H1 (cell line): ENCODE measurements around the gene RER1. TPM values are rescaled to one million over a fixed set of nuclear protein-coding genes. Genes with fewer than 3 reads are reported as not detected.

Source experiments
- CTCF ChIA-PET: fragments of 300-600 bp; sonication (Branson Sonifier 250); formaldehyde crosslinking; loops from one replicate; lab custom pipeline; 2021; ENCODE audit not compliant: partially characterized antibody; lab: Charles Lee
- POLR2A ChIA-PET: fragments of 300-600 bp; sonication (Branson Sonifier 250); formaldehyde crosslinking; loops from one replicate; lab custom pipeline; 2021; ENCODE audit warnings: inconsistent platforms; ENCODE audit not compliant: partially characterized antibody; lab: Charles Lee
- DNase-seq, 2 experiments: peaks; one replicate each; pipeline versions ENCODE4 v3.0.0 to v3.0.0-alpha.2; 2010 to 2022; ENCODE audit warnings: low spot score in 2 of 2, low read depth in 1 of 2, mixed read lengths in 1 of 2
- FAIRE-seq: peaks from 2 replicates; lab custom pipeline; 2011; peaks lifted over from hg19 to GRCh38; lab: Jason Lieb, UNC
- H2AFZ ChIP-seq: 2 replicates; pipeline ENCODE4 v1.8.1; 2012; ENCODE audit warnings: low read length, inconsistent platforms
- H2AK5ac ChIP-seq: 2 replicates; pipeline ENCODE4 v1.6.1; 2013; ENCODE audit warnings: low read depth, low read length
- H2BK120ac ChIP-seq: replicated peaks from 2 replicates; pipeline ENCODE3; 2013; ENCODE audit warnings: low read depth, low read length, inconsistent platforms
- H2BK12ac ChIP-seq: 2 replicates; pipeline ENCODE4 v1.6.1; 2013; ENCODE audit warnings: low read depth, low read length
- H2BK15ac ChIP-seq: 2 replicates; pipeline ENCODE4 v1.6.1; 2013; ENCODE audit warnings: low read length
- H2BK20ac ChIP-seq: 2 replicates; pipeline ENCODE4 v1.6.1; 2013; ENCODE audit warnings: low read length
- H2BK5ac ChIP-seq: 2 replicates; pipeline ENCODE4 v1.6.1; 2013; ENCODE audit warnings: low read depth, low read length
- H3K14ac ChIP-seq: 2 replicates; pipeline ENCODE4 v1.6.1; 2013; ENCODE audit warnings: inconsistent platforms; ENCODE audit not compliant: insufficient read length
- H3K18ac ChIP-seq: 2 replicates; pipeline ENCODE4 v1.6.1; 2013; ENCODE audit warnings: low read length; ENCODE audit errors: extremely low read depth
- H3K23ac ChIP-seq: 2 replicates; pipeline ENCODE4 v1.6.1; 2013; ENCODE audit warnings: inconsistent platforms; ENCODE audit not compliant: insufficient read length
- H3K23me2 ChIP-seq: 2 replicates; pipeline ENCODE4 v1.6.1; 2013; ENCODE audit warnings: low read depth, low read length
- H3K27ac ChIP-seq: 2 replicates; pipeline ENCODE4 v1.6.1; 2011; ENCODE audit warnings: low read depth, low read length, inconsistent platforms
- H3K27me3 ChIP-seq, 4 experiments: replicated peaks in 1 of 4; 1 replicate in 1 of 4; 2 replicates in 3 of 4; pipeline versions ENCODE4 v1.6.1 to v1.8.1; 2011 to 2013; ENCODE audit warnings: low read length in 3 of 4, mild to moderate bottlenecking in 3 of 4, inconsistent platforms in 2 of 4, mixed read lengths in 2 of 4, moderate library complexity in 1 of 4; ENCODE audit not compliant: control insufficient read depth in 3 of 4, insufficient read depth in 3 of 4; ENCODE audit errors: extremely low read depth in 1 of 4
- H3K36me3 ChIP-seq, 4 experiments: 2 replicates each; pipeline versions ENCODE4 v1.6.1 to v1.8.1; 2011 to 2013; ENCODE audit warnings: mild to moderate bottlenecking in 4 of 4, low read length in 3 of 4, moderate library complexity in 2 of 4, control low read depth in 1 of 4, inconsistent platforms in 1 of 4; ENCODE audit not compliant: insufficient read depth in 4 of 4, control insufficient read depth in 2 of 4
- H3K4ac ChIP-seq: replicated peaks from 2 replicates; pipeline ENCODE3; 2013; ENCODE audit warnings: low read length, low read depth, mixed read lengths, inconsistent platforms; ENCODE audit not compliant: insufficient read length
- H3K4me1 ChIP-seq, 4 experiments: replicated peaks in 1 of 4; 1 replicate in 1 of 4; 2 replicates in 3 of 4; pipeline versions ENCODE4 v1.6.1 to v1.8.1; 2011 to 2013; ENCODE audit warnings: low read length in 3 of 4, inconsistent platforms in 2 of 4, mixed read lengths in 1 of 4; ENCODE audit not compliant: insufficient read depth in 4 of 4, control insufficient read depth in 3 of 4
- H3K4me2 ChIP-seq, 2 experiments: 2 replicates each; pipeline versions ENCODE4 v1.6.1 to v1.8.1; 2011 to 2013; ENCODE audit warnings: low read depth in 2 of 2, low read length in 2 of 2, control low read depth in 1 of 2, inconsistent platforms in 1 of 2, mild to moderate bottlenecking in 1 of 2; ENCODE audit not compliant: insufficient read depth in 1 of 2
- H3K4me3 ChIP-seq, 4 experiments: fragments of 200-600, 300-600 bp in 1 of 4; sonication (generic), shearing (Covaris generic), sonication (Bioruptor Twin) in 1 of 4; 2 replicates each; pipeline versions ENCODE4 v1.5.1 to v1.8.1; 2011 to 2016; ENCODE audit warnings: low read length in 4 of 4, low read depth in 3 of 4, control low read depth in 2 of 4, inconsistent platforms in 2 of 4, mild to moderate bottlenecking in 2 of 4, mixed read lengths in 1 of 4, moderate library complexity in 1 of 4; ENCODE audit not compliant: insufficient read depth in 2 of 4; ENCODE audit errors: extremely low read depth in 1 of 4
- H3K56ac ChIP-seq: replicated peaks from 2 replicates; pipeline ENCODE3; 2013; ENCODE audit warnings: low read depth, mild to moderate bottlenecking, mixed read lengths, low read length, inconsistent platforms; ENCODE audit not compliant: insufficient read length
- H3K79me1 ChIP-seq: 2 replicates; pipeline ENCODE4 v1.6.1; 2013; ENCODE audit warnings: low read depth, low read length, control low read depth
- H3K79me2 ChIP-seq, 2 experiments: 2 replicates each; pipeline versions ENCODE4 v1.6.1 to v1.8.1; 2012 to 2013; ENCODE audit warnings: low read length in 2 of 2, mild to moderate bottlenecking in 2 of 2, inconsistent platforms in 1 of 2; ENCODE audit not compliant: insufficient read depth in 2 of 2, control insufficient read depth in 1 of 2
- H3K9ac ChIP-seq, 4 experiments: replicated peaks in 1 of 4; 1 replicate in 1 of 4; 2 replicates in 3 of 4; pipeline versions ENCODE4 v1.6.1 to v1.8.1; 2011 to 2013; ENCODE audit warnings: low read depth in 3 of 4, low read length in 3 of 4, control low read depth in 2 of 4, mild to moderate bottlenecking in 2 of 4, moderate library complexity in 2 of 4, inconsistent platforms in 1 of 4; ENCODE audit errors: extremely low read depth in 1 of 4
- H3K9me3 ChIP-seq, 2 experiments: 2 replicates each; pipeline versions ENCODE4 v1.6.1 to v1.8.1; 2012 to 2013; ENCODE audit warnings: mild to moderate bottlenecking in 2 of 2, moderate library complexity in 2 of 2, control low read depth in 1 of 2, inconsistent platforms in 1 of 2, low read depth in 1 of 2, low read length in 1 of 2, mixed read lengths in 1 of 2; ENCODE audit not compliant: insufficient read depth in 2 of 2
- H4K20me1 ChIP-seq, 2 experiments: replicated peaks in 1 of 2; 2 replicates each; pipeline versions ENCODE3 to v1.8.1; 2011 to 2013; ENCODE audit warnings: inconsistent platforms in 2 of 2, low read length in 2 of 2, mild to moderate bottlenecking in 1 of 2; ENCODE audit not compliant: insufficient read depth in 2 of 2, control insufficient read depth in 1 of 2
- H4K5ac ChIP-seq: 2 replicates; pipeline ENCODE4 v1.6.1; 2013; ENCODE audit warnings: low read length, low read depth, mixed read lengths, inconsistent platforms; ENCODE audit not compliant: insufficient read length
- H4K8ac ChIP-seq: 2 replicates; pipeline ENCODE4 v1.8.0; 2013; ENCODE audit warnings: mild to moderate bottlenecking, moderate library complexity, low read length, inconsistent platforms; ENCODE audit not compliant: insufficient read depth; ENCODE audit errors: extremely low read depth
- H4K91ac ChIP-seq: replicated peaks from 2 replicates; pipeline ENCODE3; 2013; ENCODE audit warnings: low read length, mixed read lengths, inconsistent platforms; ENCODE audit not compliant: insufficient read length
- CBX8 ChIP-seq: fragments of 300-800, 300-1000 bp; sonication (generic); IDR thresholded peaks from 2 replicates; pipeline ENCODE4 v1.7.1; 2016; ENCODE audit warnings: low read depth, low read length, borderline replicate concordance
- CEBPB ChIP-seq: IDR thresholded peaks from 2 replicates; pipeline ENCODE4 v1.6.1; 2012; ENCODE audit warnings: low read depth, low read length
- HDAC6 ChIP-seq: IDR thresholded peaks from one replicate; pipeline ENCODE4 v1.7.1; 2012; ENCODE audit warnings: low read depth, mild to moderate bottlenecking, inconsistent platforms, low read length, moderate library complexity
- JUN ChIP-seq: IDR thresholded peaks from 2 replicates; pipeline ENCODE4 v1.6.1; 2011; ENCODE audit warnings: low read depth, mild to moderate bottlenecking, improper control_type of control experiment, low read length
- POU5F1 ChIP-seq: IDR thresholded peaks from 2 replicates; pipeline ENCODE4 v1.6.1; 2011; ENCODE audit warnings: low read depth, mild to moderate bottlenecking, low read length, moderate library complexity
- RAD21 ChIP-seq, 2 experiments: IDR thresholded peaks in 1 of 2; conservative IDR thresholded peaks in 1 of 2; 2 replicates each; pipeline ENCODE4 v1.6.1; 2011; ENCODE audit warnings: low read depth in 2 of 2, low read length in 2 of 2, improper control_type of control experiment in 1 of 2, inconsistent platforms in 1 of 2, mild to moderate bottlenecking in 1 of 2, moderate library complexity in 1 of 2
- RBBP5 ChIP-seq: IDR thresholded peaks from 2 replicates; pipeline ENCODE4 v1.7.1; 2012; ENCODE audit warnings: low read depth, mild to moderate bottlenecking, inconsistent platforms, low read length, moderate library complexity, borderline replicate concordance
- RFX5 ChIP-seq: IDR thresholded peaks from 2 replicates; pipeline ENCODE4 v1.6.1; 2011; ENCODE audit warnings: low read depth, low read length, improper control_type of control experiment, borderline replicate concordance
- SP4 ChIP-seq: IDR thresholded peaks from 2 replicates; pipeline ENCODE4 v1.6.1; 2012; ENCODE audit warnings: low read length, inconsistent platforms
- SRF ChIP-seq: IDR thresholded peaks from 2 replicates; pipeline ENCODE4 v1.6.1; 2011; ENCODE audit warnings: mild to moderate bottlenecking, low read depth, low read length, moderate library complexity
- TCF12 ChIP-seq: IDR thresholded peaks from 2 replicates; pipeline ENCODE4 v1.6.1; 2011; ENCODE audit warnings: low read depth, mild to moderate bottlenecking, low read length
- WGBS, 2 experiments: shearing (Covaris generic) in 1 of 2; methylation state at CpG; one replicate each; pipeline versions ENCODE4 v1.1.6 to v1.1.7; 2013 to 2015; ENCODE audit warnings: low lambda C conversion rate in 2 of 2, mixed read lengths in 2 of 2, inconsistent platforms in 1 of 2, low coverage in 1 of 2, missing lambda C conversion rate in 1 of 2; ENCODE audit not compliant: insufficient replicate concordance in 2 of 2, insufficient coverage in 1 of 2, insufficient read length in 1 of 2; ENCODE audit errors: extremely low coverage in 1 of 2, missing lambda C conversion rate in 1 of 2; 5-methylcytosine and 5-hydroxymethylcytosine counted together
- polyA plus RNA-seq, 7 experiments: library from polyadenylated mRNA; depleted of rRNA in 3 of 7; stranded (reverse) in 5 of 7; unstranded in 2 of 7; fragments of >200 nt in 5 of 7; fragments of 200-250 nt in 2 of 7; gene quantifications; 1 replicate in 5 of 7; 2 replicates in 1 of 7; 4 replicates in 1 of 7; pipeline versions ENCODE4 v1.2.1 to v1.2.3, GENCODE V29; 2011 to 2013; ENCODE audit warnings: missing spikeins in 2 of 7, mixed read lengths in 2 of 7
- total RNA-seq: library from RNA; stranded (reverse); fragmentation: NEBNext Ultra II Directional; extraction: Animal tissue kit (Norgen Biotek cat#: 25700); gene quantifications from 2 replicates; pipeline ENCODE4 v1.2.1, GENCODE V29; 2021

The RER1 gene
- total and polyA plus RNA-seq, 2 of the 8 experiments (the other 6 are each of a cell fraction or from before 2014, with no cell fraction given): 102 to 134 TPM

DNA sequence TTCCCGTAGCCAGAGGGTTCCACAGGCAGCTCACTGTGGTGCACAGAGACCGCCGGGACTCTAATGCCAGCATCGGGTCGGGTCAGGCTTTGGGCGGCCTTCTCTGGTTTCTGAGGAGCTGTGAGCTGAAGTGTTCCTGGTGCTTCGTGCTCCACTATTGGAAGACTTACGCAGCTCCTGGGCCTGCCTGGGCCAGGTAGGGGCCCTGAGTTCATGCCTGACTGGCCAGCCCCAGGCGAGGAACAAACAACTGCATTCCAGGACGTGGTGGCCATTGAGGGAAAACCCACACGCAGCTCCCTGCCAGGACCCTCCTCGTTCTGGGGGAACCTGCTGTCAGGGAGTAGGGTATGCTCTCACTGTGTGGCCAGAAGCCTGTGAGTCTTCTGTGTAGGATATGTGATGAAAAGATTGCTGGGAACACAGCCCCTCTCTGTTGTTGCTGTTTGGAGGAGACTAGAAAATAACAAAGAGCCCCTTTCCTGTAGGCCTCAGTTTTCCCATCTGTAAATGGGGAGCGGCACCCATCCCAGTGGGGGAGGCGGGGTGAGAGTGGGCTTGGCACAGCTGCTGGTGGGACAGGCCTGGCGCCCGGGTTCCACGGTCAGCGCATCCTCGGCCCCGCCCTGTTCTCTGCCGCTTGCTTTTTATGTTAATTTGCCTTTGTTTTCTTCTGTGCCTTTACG lies 8.4 kb downstream of the RER1 start:
- H3K14ac ChIP-seq: no peak overlapping the region
- H3K27me3 ChIP-seq: no peaks in the 10 kb centered on the region
- peaks cover 5 to 20% of the 10 kb centered on the region in 2 experiments for H4K20me1 ChIP-seq
- H2AK5ac ChIP-seq: no peak overlapping the region
- DNase-seq (no peak), FAIRE-seq (no peak)
- no peak overlapping the region for H2BK20ac ChIP-seq
- H3K4ac ChIP-seq: no peak overlapping the region
- H3K27ac ChIP-seq: no peak overlapping the region
- H2AFZ ChIP-seq: no peak overlapping the region
- H3K56ac ChIP-seq: no peak overlapping the region
- no peak overlapping the region for H4K5ac ChIP-seq
- peaks cover 14 to 66% (median 42%) of the 10 kb centered on the region in 4 experiments for H3K36me3 ChIP-seq
- no peak overlapping the region for H3K9ac ChIP-seq
- H4K91ac ChIP-seq: no peak overlapping the region
- 0 out of 4 replicates have a peak, but pooled peaks cover 0 to 2% of the 10 kb centered on the region in 2 experiments for H3K79me2 ChIP-seq
- no peak overlapping the region for H2BK12ac ChIP-seq
- H4K8ac ChIP-seq: no peak overlapping the region
- H3K23ac ChIP-seq: no peak overlapping the region
- no peaks in the 10 kb centered on the region for H3K4me1 ChIP-seq
- H2BK15ac ChIP-seq: no peak overlapping the region
- H3K4me2 ChIP-seq: no peak overlapping the region
- H3K79me1 ChIP-seq: peaks cover 3% of the 10 kb centered on the region; the same call in 1 of the 2 replicates
- H2BK120ac ChIP-seq: no peak overlapping the region
- H3K4me3 ChIP-seq: no peak overlapping the region
- H3K23me2 ChIP-seq: no peaks in the 10 kb centered on the region
- H2BK5ac ChIP-seq: no peak overlapping the region
- H3K9me3 ChIP-seq: no peaks in the 10 kb centered on the region
- CTCF ChIA-PET: interaction anchor here (1.5 kb wide), 1 partner anchor 11 kb away, joined by 3 read pairs; no protein-coding TSS in a partner anchor
- WGBS, 2 experiments: 94% methylated on average over 22 of the region's 22 CpGs; no CpG with 5 or more reads in 1 of the 2 experiments
- H3K18ac ChIP-seq: no peak overlapping the region
- POLR2A ChIA-PET: interaction anchor here (0.6 to 6.7 kb wide), 4 partner anchors 7 to 500 kb away, joined by 3 to 29 read pairs (median 4); partner anchors contain the start of genes MORN1 and RER1
- TF ChIP-seq JUN: no peak
- TF ChIP-seq RAD21 (IDR thresholded peaks at IDR 0.05 in 1 of 2, conservative IDR thresholded peaks at IDR 0.05 in 1 of 2; ENCODE audit: low read depth in 2 of 2, low read length in 2 of 2): no peak
- no peak for TF ChIP-seq SP4
- no peak for TF ChIP-seq RBBP5
- no peak for TF ChIP-seq CBX8
- no peak for TF ChIP-seq TCF12
- no peak for TF ChIP-seq POU5F1
- no peak for TF ChIP-seq HDAC6
- no peak for TF ChIP-seq SRF
- no peak for TF ChIP-seq RFX5
- no peak for TF ChIP-seq CEBPB
